WTC11 (cell line): ENCODE data around the gene ZDHHC7. TPM values are rescaled to one million over a fixed set of nuclear protein-coding genes. Genes with fewer than 3 reads are reported as not detected.
A peak's percentile ranks its signal among the peaks of the same experiment; 100 is the strongest.

ENCODE experiments used
- ATAC-seq: fragments of 200-7000 bp; cut with Tn5 transposase; 2 replicates; pipeline ENCODE4 v1.10.0; 2021; ENCODE audit warnings: mild to moderate bottlenecking, moderate library complexity
- Bru-seq: library from RNA; stranded (reverse); fragments of 400-500 nt; gene quantifications from one replicate; lab custom pipeline; 2021; lab: Mats Ljungman, UMichigan
- CTCF ChIA-PET: fragments of 300-600 bp; sonication (Branson Sonifier 250); formaldehyde crosslinking; loops from one replicate; lab custom pipeline; 2021; ENCODE audit warnings: antibody characterized with exemption; lab: Charles Lee
- POLR2A ChIA-PET: fragments of 350-600 bp; sonication (Branson Sonifier 250); formaldehyde crosslinking; loops from one replicate; lab custom pipeline; 2021; ENCODE audit warnings: antibody characterized with exemption; lab: Charles Lee
- DNase-seq: peaks from one replicate; pipeline ENCODE4 v3.0.0; 2021; ENCODE audit warnings: low spot score
- H3K27ac Mint-ChIP-seq: 2 replicates; pipeline ENCODE4 v1.8.0; 2021; ENCODE audit warnings: mixed read lengths
- H3K27me3 Mint-ChIP-seq: 2 replicates; pipeline ENCODE4 v1.8.0; 2021; ENCODE audit warnings: low read depth, mild to moderate bottlenecking, moderate library complexity, mixed read lengths
- H3K36me3 Mint-ChIP-seq: 2 replicates; pipeline ENCODE4 v1.8.0; 2021; ENCODE audit warnings: mixed read lengths
- H3K4me1 Mint-ChIP-seq: 2 replicates; pipeline ENCODE4 v1.8.0; 2022; ENCODE audit warnings: mixed read lengths
- H3K4me3 Mint-ChIP-seq: 2 replicates; pipeline ENCODE4 v1.8.0; 2021; ENCODE audit warnings: mild to moderate bottlenecking, moderate library complexity, mixed read lengths
- H3K9me3 Mint-ChIP-seq: 2 replicates; pipeline ENCODE4 v1.8.0; 2021; ENCODE audit warnings: mixed read lengths
- ATF1 ChIP-seq: sonication (generic); formaldehyde crosslinking; IDR thresholded peaks from 2 replicates; pipeline ENCODE4 v1.8.1; 2023; ENCODE audit warnings: mild to moderate bottlenecking, moderate library complexity, missing genetic modification reagents
- CREB1 ChIP-seq: sonication (generic); formaldehyde crosslinking; IDR thresholded peaks from 2 replicates; pipeline ENCODE4 v1.8.0; 2023; ENCODE audit warnings: mild to moderate bottlenecking, missing genetic modification reagents
- CREM ChIP-seq: sonication (generic); formaldehyde crosslinking; IDR thresholded peaks from 2 replicates; pipeline ENCODE4 v1.8.1; 2022; ENCODE audit warnings: mild to moderate bottlenecking, missing genetic modification reagents, moderate library complexity
- ESRRA ChIP-seq: sonication (generic); formaldehyde crosslinking; IDR thresholded peaks from 2 replicates; pipeline ENCODE4 v1.8.1; 2022; ENCODE audit warnings: mild to moderate bottlenecking, missing genetic modification reagents, borderline replicate concordance
- FOXK1 ChIP-seq: sonication (generic); formaldehyde crosslinking; IDR thresholded peaks from 2 replicates; pipeline ENCODE4 v1.8.0; 2022; ENCODE audit warnings: mild to moderate bottlenecking, moderate library complexity, missing genetic modification reagents
- FOXP1 ChIP-seq: sonication (generic); formaldehyde crosslinking; IDR thresholded peaks from 2 replicates; pipeline ENCODE4 v1.8.0; 2022; ENCODE audit warnings: missing genetic modification reagents, mild to moderate bottlenecking, moderate library complexity, borderline replicate concordance
- GABPB1 ChIP-seq: sonication (generic); formaldehyde crosslinking; IDR thresholded peaks from 2 replicates; pipeline ENCODE4 v1.8.1; 2023; ENCODE audit warnings: mild to moderate bottlenecking, missing genetic modification reagents
- JUN ChIP-seq: sonication (generic); formaldehyde crosslinking; IDR thresholded peaks from 2 replicates; pipeline ENCODE4 v1.8.0; 2023; ENCODE audit warnings: mild to moderate bottlenecking, missing genetic modification reagents
- KAT7 ChIP-seq: sonication (generic); formaldehyde crosslinking; IDR thresholded peaks from 2 replicates; pipeline ENCODE4 v1.8.1; 2023; ENCODE audit warnings: missing genetic modification reagents, mild to moderate bottlenecking, borderline replicate concordance
- NR2C2 ChIP-seq: sonication (generic); formaldehyde crosslinking; IDR thresholded peaks from 2 replicates; pipeline ENCODE4 v1.8.0; 2022; ENCODE audit warnings: mild to moderate bottlenecking, missing genetic modification reagents
- SP1 ChIP-seq: sonication (generic); formaldehyde crosslinking; conservative IDR thresholded peaks from 2 replicates; pipeline ENCODE4 v1.8.1; 2022; ENCODE audit warnings: missing genetic modification reagents
- TEAD1 ChIP-seq: sonication (generic); formaldehyde crosslinking; IDR thresholded peaks from 2 replicates; pipeline ENCODE4 v1.8.0; 2022; ENCODE audit warnings: mild to moderate bottlenecking, missing genetic modification reagents
- ZNF416 ChIP-seq: fragments of 250-450 bp; sonication (Bioruptor Pico); IDR thresholded peaks from 2 replicates; pipeline ENCODE4 v1.9.0; 2021; ENCODE audit warnings: mild to moderate bottlenecking, inconsistent platforms
- ZNF671 ChIP-seq: fragments of 250-450 bp; sonication (Bioruptor Pico); IDR thresholded peaks from 2 replicates; pipeline ENCODE4 v1.8.0; 2021; ENCODE audit warnings: mild to moderate bottlenecking
- long read RNA-seq, 3 experiments: library from RNA in 1 of 3; library from capped mRNA in 1 of 3; library from polyadenylated mRNA in 1 of 3; unstranded in 2 of 3; stranded (forward) in 1 of 3; transcript quantifications; one replicate each; pipeline ENCODE4 v2.0.0, GENCODE V29; 2021
- total RNA-seq: library from RNA; stranded (reverse); gene quantifications from 3 replicates; pipeline ENCODE4 v1.2.3, GENCODE V29; 2021
- TF ChIP-seq, protein P1 (sequence below): sonication (generic); formaldehyde crosslinking; IDR thresholded peaks from 2 replicates; pipeline ENCODE4 v1.8.0; 2022; ENCODE audit warnings: mild to moderate bottlenecking, missing genetic modification reagents
- TF ChIP-seq, protein P2 (sequence below): sonication (generic); formaldehyde crosslinking; IDR thresholded peaks from 2 replicates; pipeline ENCODE4 v1.8.0; 2022; ENCODE audit warnings: mild to moderate bottlenecking, missing genetic modification reagents
- TF ChIP-seq, protein P3 (sequence below): sonication (generic); formaldehyde crosslinking; IDR thresholded peaks from 2 replicates; pipeline ENCODE4 v1.8.1; 2022; ENCODE audit warnings: mild to moderate bottlenecking, missing genetic modification reagents, moderate library complexity, borderline replicate concordance
- TF ChIP-seq, protein P4 (sequence below): sonication (generic); formaldehyde crosslinking; IDR thresholded peaks from 2 replicates; pipeline ENCODE4 v1.8.1; 2023; ENCODE audit warnings: mild to moderate bottlenecking, moderate library complexity, missing genetic modification reagents
- TF ChIP-seq, protein P5 (sequence below): sonication (generic); formaldehyde crosslinking; IDR thresholded peaks from 2 replicates; pipeline ENCODE4 v1.8.0; 2022; ENCODE audit warnings: mild to moderate bottlenecking, missing genetic modification reagents

The ZDHHC7 gene, protein sequence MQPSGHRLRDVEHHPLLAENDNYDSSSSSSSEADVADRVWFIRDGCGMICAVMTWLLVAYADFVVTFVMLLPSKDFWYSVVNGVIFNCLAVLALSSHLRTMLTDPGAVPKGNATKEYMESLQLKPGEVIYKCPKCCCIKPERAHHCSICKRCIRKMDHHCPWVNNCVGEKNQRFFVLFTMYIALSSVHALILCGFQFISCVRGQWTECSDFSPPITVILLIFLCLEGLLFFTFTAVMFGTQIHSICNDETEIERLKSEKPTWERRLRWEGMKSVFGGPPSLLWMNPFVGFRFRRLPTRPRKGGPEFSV
- total RNA-seq (35.7 to 38.7 TPM (median 38.1 TPM) in 3 replicates), Bru-seq, nascent RNA (percentile 77 among the genes with signal in this experiment)
- long read RNA-seq, experiment 1, transcript ZDHHC7-203 (9 exons, 1,488 nt): minor isoform, 10 of 222 reads
- long read RNA-seq, experiment 1, transcript ZDHHC7-201 (8 exons, 3,442 nt): major isoform, 160 of 222 reads
- long read RNA-seq, experiment 1, partial matches to known transcripts: 11 of 222 reads
- long read RNA-seq, experiment 1, other reads (novel, unspliced or antisense): 36 of 222 reads
- long read RNA-seq, experiment 2, transcript ZDHHC7-201 (8 exons, 3,442 nt): major isoform, 27 of 60 reads
- long read RNA-seq, experiment 2, partial matches to known transcripts: 5 of 60 reads
- long read RNA-seq, experiment 2, other reads (novel, unspliced or antisense): 23 of 60 reads
- long read RNA-seq, experiment 3, partial matches to known transcripts: 0 of 6 reads
- long read RNA-seq, experiment 3, other reads (novel, unspliced or antisense): 6 of 6 reads

DNA sequence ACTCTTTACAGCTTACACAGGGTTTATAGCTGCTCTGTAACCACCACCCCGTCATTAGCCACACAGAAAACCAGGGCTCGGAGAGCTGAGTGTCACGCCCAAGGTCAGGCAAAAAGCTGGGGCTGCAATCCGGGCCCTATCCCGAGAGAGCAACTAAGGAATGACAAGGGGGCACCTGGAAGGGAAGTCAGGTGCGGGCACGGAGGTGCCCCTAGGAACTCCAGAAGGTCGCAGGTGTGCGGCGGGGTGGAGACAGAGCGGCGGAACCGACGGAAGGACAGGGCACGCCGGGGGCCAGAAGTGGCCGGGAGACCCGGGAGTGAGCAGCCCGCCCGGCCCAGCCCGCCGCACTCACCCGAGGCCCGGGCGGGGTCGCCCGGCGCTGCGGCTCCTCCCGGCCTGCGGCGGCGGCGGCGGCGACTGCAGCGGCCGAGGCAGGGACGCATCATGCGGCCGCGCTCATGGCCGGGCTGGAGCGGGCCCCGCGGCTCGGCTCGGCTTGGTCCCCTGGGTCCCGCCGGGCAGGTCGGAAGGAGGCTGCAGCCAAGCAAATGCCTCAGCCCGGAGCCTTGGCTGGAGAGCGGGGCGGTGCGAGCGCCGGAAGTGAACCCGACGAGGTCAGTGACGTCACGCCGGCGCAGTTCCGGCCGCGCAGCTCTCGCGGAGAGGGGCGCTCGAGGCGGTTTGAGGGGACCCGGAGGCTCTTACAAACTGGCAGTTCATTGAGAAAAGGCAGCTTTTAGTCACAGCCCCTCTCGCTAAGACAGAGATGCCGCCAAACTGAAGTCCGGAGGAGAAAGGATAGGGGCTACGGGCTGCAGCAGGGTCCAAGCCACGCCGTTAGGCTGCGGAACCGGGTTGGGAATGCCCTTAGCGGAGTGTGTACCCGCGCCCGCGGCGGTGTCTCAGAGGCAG is at the start of gene ZDHHC7:
Gene ZDHHC7, minus strand, starts transcription at position 605 of the 915 bp plus-strand sequence. CDS start 20,917 bp downstream, outside the sequence.
- Mint-ChIP-seq H3K9me3 (no peaks in the 10 kb centered on the region), H3K4me1 (peaks cover 9% of the 10 kb centered on the region), H3K27me3 (no peaks in the 10 kb centered on the region), H3K36me3 (no peaks in the 10 kb centered on the region; the same call in 1 of the 2 replicates), H3K4me3 (peak within 1 kb of the TSS; percentile 97), H3K27ac (peak within 1 kb of the TSS; percentile 99)
- DNase-seq: peak; percentile 87
- CTCF ChIA-PET: interaction anchor here (0.5 to 2.7 kb wide), 9 partner anchors 9 to 487 kb away, joined by 3 to 13 read pairs (median 4); partner anchors contain the start of gene KIAA0513
- TF ChIP-seq NR2C2 (CRISPR knock-in tag) (peak; percentile 83), CREM (peak; percentile 95), FOXP1 (CRISPR knock-in tag) (peak; percentile 44; the same call in 1 of the 2 replicates), ATF1 (CRISPR knock-in tag) (no peak), JUN (peak; percentile 73; the same call in 1 of the 2 replicates), ZNF671 (CRISPR knock-in tag) (no peak), TEAD1 (peak; percentile 41), ESRRA (CRISPR knock-in tag) (peak; percentile 43; the same call in 1 of the 2 replicates), GABPB1 (peak; percentile 86), ZNF416 (CRISPR knock-in tag) (no peak), FOXK1 (CRISPR knock-in tag) (0 out of 2 replicates have a peak, but pooled peaks have one; percentile 48), SP1 (CRISPR knock-in tag) (peak; percentile 90), CREB1 (CRISPR knock-in tag) (peak; percentile 63; the same call in 1 of the 2 replicates), KAT7 (CRISPR knock-in tag) (0 out of 2 replicates have a peak, but pooled peaks have one; percentile 47)
- TF ChIP-seq, protein P1, sequence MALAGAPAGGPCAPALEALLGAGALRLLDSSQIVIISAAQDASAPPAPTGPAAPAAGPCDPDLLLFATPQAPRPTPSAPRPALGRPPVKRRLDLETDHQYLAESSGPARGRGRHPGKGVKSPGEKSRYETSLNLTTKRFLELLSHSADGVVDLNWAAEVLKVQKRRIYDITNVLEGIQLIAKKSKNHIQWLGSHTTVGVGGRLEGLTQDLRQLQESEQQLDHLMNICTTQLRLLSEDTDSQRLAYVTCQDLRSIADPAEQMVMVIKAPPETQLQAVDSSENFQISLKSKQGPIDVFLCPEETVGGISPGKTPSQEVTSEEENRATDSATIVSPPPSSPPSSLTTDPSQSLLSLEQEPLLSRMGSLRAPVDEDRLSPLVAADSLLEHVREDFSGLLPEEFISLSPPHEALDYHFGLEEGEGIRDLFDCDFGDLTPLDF: no peak
- TF ChIP-seq, protein P2, sequence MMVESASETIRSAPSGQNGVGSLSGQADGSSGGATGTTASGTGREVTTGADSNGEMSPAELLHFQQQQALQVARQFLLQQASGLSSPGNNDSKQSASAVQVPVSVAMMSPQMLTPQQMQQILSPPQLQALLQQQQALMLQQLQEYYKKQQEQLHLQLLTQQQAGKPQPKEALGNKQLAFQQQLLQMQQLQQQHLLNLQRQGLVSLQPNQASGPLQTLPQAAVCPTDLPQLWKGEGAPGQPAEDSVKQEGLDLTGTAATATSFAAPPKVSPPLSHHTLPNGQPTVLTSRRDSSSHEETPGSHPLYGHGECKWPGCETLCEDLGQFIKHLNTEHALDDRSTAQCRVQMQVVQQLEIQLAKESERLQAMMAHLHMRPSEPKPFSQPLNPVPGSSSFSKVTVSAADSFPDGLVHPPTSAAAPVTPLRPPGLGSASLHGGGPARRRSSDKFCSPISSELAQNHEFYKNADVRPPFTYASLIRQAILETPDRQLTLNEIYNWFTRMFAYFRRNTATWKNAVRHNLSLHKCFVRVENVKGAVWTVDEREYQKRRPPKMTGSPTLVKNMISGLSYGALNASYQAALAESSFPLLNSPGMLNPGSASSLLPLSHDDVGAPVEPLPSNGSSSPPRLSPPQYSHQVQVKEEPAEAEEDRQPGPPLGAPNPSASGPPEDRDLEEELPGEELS (CRISPR knock-in tag): no peak
- TF ChIP-seq, protein P3, sequence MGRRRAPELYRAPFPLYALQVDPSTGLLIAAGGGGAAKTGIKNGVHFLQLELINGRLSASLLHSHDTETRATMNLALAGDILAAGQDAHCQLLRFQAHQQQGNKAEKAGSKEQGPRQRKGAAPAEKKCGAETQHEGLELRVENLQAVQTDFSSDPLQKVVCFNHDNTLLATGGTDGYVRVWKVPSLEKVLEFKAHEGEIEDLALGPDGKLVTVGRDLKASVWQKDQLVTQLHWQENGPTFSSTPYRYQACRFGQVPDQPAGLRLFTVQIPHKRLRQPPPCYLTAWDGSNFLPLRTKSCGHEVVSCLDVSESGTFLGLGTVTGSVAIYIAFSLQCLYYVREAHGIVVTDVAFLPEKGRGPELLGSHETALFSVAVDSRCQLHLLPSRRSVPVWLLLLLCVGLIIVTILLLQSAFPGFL (CRISPR knock-in tag): peak; percentile 14; the same call in 1 of the 2 replicates
- TF ChIP-seq, protein P4, sequence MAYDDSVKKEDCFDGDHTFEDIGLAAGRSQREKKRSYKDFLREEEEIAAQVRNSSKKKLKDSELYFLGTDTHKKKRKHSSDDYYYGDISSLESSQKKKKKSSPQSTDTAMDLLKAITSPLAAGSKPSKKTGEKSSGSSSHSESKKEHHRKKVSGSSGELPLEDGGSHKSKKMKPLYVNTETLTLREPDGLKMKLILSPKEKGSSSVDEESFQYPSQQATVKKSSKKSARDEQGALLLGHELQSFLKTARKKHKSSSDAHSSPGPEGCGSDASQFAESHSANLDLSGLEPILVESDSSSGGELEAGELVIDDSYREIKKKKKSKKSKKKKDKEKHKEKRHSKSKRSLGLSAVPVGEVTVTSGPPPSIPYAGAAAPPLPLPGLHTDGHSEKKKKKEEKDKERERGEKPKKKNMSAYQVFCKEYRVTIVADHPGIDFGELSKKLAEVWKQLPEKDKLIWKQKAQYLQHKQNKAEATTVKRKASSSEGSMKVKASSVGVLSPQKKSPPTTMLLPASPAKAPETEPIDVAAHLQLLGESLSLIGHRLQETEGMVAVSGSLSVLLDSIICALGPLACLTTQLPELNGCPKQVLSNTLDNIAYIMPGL (CRISPR knock-in tag): peak; percentile 82
- TF ChIP-seq, protein P5, sequence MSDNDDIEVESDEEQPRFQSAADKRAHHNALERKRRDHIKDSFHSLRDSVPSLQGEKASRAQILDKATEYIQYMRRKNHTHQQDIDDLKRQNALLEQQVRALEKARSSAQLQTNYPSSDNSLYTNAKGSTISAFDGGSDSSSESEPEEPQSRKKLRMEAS (CRISPR knock-in tag): 0 out of 2 replicates have a peak, but pooled peaks have one; percentile 31
- POLR2A ChIA-PET: interaction anchor here (0.8 to 1.3 kb wide), 2 partner anchors 9 to 17 kb away, joined by 3 read pairs; no protein-coding TSS in a partner anchor
- peak; percentile 92 for ATAC-seq
